ENCODE results near the gene DNMT1.

Gene DNMT1

DNA sequence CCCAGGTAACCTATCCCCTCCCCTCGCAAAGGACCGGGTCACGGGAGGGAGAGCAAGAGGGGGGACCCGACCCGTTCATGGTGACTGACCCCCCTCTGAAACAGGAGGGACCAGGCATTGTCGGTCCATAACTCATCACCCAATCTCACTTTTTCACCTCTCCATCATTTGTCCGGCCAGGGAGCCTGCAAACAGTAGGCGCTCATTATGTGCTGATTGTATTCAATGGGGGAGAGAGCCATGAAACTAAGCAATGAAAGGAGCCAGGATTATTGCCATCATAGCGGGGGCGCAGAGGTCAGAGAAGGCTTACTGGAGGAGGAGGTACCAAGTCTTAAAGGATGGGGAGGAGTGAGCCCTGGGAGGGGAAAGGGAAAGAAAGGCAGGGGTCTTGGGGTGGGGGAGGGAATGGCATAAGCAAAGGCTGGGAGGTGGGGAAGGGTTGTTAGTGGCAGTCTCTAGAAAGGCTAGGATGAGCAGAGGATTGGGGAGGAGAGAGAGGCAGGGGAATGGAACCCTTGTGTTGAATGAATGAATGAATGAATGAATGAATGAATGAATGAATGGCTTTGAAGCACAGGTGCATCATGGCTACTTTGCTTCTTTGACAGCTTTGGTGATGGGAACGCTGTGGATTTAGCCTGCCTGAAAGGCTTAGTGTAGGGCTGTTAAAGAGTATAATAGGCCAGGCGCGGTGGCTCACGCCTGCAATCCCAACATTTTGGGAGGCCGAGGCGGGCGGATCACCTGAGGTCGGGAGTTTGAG, 107.3 kb downstream of the DNMT1 start:
- no peak for TF ChIP-seq POLR2A (IDR thresholded peaks at IDR 0.05; ENCODE audit: low read depth, low read length)
- FAIRE-seq, result no peak
- DNase-seq (ENCODE audit: insufficient read length, low spot score), result no peak

- DNase-seq (ENCODE audit: insufficient read length, low spot score) (no peak), FAIRE-seq (no peak)
- TF ChIP-seq POLR2A (IDR thresholded peaks at IDR 0.05; ENCODE audit: low read depth, low read length), result no peak
These were observed 108.1 kb downstream of the DNMT1 start for GRCh38 chr19:10086591-10087192.

DNA sequence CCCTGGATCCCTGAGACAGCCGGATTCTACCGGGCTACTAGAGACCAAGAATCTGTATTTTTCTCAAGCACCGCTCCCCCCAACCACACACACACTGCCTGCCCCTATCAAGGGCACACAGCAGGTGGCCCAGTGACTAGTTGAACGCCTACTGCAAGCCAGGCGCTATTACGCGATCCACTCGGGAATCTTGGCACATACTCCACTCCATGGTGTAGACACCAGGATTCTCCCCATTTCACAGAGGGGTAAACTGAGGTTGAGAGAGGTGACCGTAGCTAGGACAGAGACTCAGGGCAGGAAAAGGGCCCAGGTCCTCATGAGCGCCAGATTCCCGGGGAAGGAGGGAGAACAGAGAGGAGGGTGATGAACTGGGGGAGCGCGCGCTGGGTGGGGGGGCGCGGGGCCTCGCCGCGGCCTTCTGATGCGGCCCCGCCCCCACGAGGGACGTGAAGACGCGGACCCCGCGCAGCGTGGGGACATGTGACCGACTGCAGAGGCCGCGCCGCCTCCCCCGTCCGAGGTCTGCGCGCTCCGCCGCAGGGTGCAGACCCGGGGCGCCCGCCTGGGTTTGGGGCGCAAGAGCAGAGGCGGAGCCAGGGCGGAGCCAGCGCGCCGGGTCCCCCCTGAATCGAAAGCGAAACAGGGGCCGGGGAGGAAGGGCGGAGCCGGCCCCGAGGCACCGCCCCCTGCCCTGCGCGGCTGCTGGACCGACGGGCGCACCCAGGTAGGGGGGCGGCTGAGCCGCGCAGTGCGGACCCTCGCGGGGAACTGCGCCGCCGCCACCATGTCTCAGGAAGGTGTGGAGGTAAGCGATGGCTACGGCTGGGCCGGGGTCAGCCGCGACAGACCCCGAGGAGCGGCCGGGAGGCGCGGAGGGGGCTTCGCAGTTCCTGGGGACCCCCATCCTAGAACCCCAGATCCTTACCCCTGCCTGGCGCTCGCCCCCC, 108.8 kb downstream of the DNMT1 start, which contains the start of gene SHFL:
TSS of gene SHFL (plus strand) at position 677 of the 950 bp plus-strand sequence. CDS start at position 788, 111 bp downstream.
- FAIRE-seq (no peak), DNase-seq (ENCODE audit: insufficient read length, low spot score) (peak; percentile 89)
- no peak; the same call in 1 of the 2 replicates for TF ChIP-seq POLR2A (IDR thresholded peaks at IDR 0.05; ENCODE audit: low read depth, low read length)

- no peak for TF ChIP-seq POLR2A (IDR thresholded peaks at IDR 0.05; ENCODE audit: low read depth, low read length)
- DNase-seq (ENCODE audit: insufficient read length, low spot score) (no peak), FAIRE-seq (no peak)
These were observed 110.0 kb downstream of the DNMT1 start for GRCh38 chr19:10084803-10085202.

DNA sequence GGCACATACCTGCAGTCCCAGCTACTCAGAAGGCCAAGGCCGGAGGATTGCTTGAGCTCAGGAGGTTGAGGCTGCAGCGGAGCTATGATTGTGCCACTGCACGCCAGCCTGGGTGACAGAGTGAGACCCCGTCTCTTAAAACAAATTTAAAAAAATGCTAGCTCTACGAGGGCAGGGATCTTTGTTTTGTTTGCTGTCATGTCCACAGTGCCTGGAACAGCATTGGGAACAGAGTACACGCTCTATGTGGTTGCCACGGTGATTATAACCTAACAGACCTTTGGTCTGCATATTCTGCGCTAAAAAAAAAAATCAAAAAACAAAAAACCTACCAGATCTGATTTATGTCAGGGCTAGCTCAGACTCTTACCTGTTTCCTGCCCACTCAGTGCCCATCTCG, 110.8 kb downstream of the DNMT1 start:
- FAIRE-seq (no peak), DNase-seq (ENCODE audit: insufficient read length, low spot score) (no peak)
- no peak for TF ChIP-seq POLR2A (IDR thresholded peaks at IDR 0.05; ENCODE audit: low read depth, low read length)

Measured in H54 (cell line).